Transverse colon (tissue), 3 donors: ENCODE results near the gene GPANK1.

Source experiments
- EP300 ChIP-seq: sonication (generic); formaldehyde crosslinking; IDR thresholded peaks from one replicate; pipeline ENCODE4 v1.6.1; 2017; ENCODE audit warnings: antibody characterized with exemption, low read depth
- POLR2A ChIP-seq: fragments of 450-650 bp; IDR thresholded peaks from one replicate; pipeline ENCODE4 v1.6.1; 2016; ENCODE audit warnings: antibody characterized with exemption, mild to moderate bottlenecking, moderate library complexity
- TF ChIP-seq, protein P1 (sequence below), 5 experiments: fragments of 200-600 bp in 3 of 5; fragments of 450-650 bp in 2 of 5; sonication (generic) in 3 of 5; IDR thresholded peaks; 1 replicate in 2 of 5; 2 replicates in 3 of 5; pipeline ENCODE4 v1.5.1; 2016 to 2017; ENCODE audit warnings: antibody characterized with exemption in 5 of 5, inconsistent platforms in 3 of 5, mild to moderate bottlenecking in 2 of 5, moderate library complexity in 1 of 5

DNA sequence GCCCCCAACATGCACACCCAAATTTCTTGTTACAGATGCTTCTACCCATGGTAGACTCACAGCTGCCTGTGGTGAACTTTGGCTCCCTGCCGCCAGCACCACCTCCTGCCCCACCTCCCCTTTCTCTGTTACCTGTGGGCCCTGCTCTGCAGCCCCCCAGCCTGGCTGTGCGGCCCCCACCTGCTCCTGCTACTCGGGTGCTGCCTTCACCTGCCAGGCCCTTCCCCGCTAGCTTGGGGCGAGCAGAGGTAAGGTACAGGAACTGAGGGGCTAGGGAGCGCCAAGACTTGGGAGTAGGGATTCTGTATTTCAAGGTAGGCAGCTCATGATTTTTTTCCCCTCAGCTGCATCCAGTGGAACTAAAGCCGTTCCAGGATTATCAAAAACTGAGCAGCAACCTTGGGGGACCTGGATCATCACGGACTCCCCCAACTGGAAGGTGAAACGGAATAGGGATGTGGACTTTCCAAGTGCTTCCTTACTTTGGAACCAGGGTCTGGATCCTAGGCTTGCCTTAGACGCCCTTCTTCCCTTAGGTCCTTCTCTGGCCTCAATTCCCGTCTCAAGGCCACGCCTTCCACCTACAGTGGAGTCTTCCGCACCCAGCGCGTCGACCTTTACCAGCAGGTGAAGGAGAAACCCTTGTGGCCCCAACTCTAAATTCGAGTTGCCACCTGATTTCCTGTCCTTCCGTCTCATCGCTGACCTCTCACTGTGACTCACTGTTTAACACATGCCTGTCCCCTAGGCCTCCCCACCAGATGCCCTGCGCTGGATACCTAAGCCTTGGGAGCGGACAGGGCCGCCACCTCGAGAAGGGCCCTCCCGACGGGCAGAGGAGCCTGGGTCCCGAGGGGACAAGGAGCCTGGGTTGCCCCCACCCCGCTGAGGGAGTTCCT is 27.9 kb downstream of the GPANK1 start:
- TF ChIP-seq, protein P1, sequence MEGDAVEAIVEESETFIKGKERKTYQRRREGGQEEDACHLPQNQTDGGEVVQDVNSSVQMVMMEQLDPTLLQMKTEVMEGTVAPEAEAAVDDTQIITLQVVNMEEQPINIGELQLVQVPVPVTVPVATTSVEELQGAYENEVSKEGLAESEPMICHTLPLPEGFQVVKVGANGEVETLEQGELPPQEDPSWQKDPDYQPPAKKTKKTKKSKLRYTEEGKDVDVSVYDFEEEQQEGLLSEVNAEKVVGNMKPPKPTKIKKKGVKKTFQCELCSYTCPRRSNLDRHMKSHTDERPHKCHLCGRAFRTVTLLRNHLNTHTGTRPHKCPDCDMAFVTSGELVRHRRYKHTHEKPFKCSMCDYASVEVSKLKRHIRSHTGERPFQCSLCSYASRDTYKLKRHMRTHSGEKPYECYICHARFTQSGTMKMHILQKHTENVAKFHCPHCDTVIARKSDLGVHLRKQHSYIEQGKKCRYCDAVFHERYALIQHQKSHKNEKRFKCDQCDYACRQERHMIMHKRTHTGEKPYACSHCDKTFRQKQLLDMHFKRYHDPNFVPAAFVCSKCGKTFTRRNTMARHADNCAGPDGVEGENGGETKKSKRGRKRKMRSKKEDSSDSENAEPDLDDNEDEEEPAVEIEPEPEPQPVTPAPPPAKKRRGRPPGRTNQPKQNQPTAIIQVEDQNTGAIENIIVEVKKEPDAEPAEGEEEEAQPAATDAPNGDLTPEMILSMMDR (IDR thresholded peaks at IDR 0.05), result no peak
- TF ChIP-seq POLR2A, result no peak
- TF ChIP-seq EP300, result no peak
